ENCODE results near the gene AGAP3.

Gene AGAP3

DNA sequence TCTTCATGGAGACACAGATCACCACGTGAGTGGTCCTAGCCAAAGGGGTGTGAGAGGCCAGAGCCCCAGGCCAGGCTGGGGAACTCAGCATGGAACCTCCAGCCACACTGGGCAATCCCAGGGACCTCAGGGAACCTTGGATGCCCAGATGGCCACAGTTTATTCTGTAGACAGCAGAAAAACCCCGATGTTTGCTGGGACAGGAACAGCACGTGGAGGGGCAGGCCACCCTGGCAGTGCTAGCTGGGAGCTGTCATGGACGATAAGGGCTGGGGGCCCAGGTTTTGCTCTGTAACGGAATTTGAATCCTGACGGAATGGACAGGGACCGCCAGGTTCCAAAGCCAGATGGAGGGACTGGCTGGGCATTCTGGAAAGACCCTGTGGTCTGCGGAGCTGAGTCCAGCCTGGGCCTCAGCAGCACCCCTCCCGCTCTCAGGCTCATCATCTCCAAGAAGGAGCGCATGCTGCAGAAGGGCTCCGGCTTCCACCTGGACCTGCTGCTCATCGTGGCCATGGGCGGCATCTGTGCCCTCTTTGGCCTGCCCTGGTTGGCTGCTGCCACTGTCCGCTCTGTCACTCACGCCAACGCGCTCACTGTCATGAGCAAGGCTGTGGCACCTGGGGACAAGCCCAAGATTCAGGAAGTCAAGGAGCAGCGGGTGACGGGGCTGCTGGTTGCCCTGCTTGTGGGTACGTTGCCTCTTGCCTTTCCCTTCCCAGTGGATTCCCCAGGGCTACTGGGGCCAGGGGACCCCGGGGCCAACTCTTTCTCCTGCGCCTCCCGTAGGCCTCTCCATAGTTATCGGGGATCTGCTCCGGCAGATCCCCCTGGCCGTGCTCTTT is 11.2 kb upstream of the AGAP3 start:
- DNase-seq (ENCODE audit: low spot score): no peak

DNA sequence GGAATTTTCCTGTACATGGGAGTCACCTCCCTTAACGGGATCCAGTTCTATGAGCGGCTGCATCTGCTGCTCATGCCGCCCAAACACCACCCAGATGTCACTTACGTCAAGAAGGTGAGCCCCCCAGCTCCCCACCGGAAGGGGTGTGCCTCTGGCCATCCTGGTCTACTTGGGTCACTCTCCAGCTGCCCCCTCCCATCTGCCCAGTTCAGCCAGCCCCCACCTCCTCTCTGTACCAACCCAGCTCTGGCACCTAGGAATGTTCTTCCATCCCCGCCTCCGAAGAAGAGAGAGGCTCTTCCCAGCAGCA is 10.7 kb upstream of the AGAP3 start:
- no peak for DNase-seq (ENCODE audit: low spot score)

DNA sequence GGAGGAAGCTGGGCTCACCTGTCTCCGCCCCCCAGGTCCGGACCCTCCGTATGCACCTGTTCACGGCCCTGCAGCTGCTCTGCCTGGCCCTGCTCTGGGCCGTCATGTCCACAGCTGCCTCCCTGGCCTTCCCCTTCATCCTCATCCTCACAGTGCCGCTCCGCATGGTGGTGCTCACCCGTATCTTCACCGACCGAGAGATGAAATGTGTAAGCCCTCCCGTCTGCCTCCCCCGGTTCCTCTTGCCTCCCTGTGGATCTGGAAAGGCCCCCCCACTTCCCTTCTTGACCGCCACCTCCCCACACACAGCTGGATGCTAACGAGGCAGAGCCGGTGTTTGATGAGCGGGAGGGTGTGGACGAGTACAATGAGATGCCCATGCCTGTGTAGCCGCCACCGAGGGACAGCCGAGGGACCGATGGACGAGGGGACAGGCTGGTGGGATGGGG is 10.3 kb upstream of the AGAP3 start:
- DNase-seq (ENCODE audit: low spot score): no peak

DNA sequence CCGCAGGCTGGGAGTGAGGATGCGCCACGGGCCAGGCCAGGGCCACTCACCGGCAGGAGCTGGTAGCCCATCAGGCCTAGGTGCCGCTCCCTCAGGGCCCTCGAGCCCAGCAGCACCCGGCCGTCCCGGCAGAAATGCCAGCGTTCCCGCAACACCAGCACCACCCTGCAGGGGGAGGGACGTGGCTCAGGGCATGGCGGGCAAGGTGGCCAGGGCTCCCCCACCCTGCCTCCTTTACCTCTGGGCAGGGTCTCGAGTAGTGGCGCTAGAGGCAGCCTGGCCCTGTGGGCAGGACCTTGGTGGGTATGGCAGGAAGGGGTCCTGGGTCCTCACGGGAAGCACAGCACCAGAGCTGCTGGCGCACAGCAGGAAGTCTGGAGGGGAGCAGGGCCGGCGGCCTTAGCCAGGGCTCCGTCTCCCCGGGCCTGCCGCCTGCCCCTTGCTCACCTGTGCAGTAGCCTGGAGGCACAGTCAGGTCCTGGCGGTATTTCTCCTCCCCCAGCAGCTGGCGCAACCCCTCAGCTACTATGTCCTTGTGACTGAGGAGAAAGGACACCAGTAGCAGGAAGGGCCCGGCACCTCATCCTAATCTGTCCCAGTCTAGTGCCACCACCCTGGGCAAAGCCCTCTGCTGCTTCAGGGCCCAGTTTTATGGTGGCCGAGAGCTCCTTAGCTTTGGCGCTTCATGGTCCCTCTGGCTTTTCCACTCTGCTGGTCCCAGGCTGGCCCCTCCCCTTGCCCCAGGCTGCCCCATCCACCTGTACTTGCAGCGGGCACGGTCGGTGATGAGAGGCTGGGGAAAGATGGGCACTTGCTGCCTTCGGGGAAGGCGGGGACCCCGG is 9.2 kb upstream of the AGAP3 start:
- DNase-seq (ENCODE audit: low spot score): peak; percentile 58

DNA sequence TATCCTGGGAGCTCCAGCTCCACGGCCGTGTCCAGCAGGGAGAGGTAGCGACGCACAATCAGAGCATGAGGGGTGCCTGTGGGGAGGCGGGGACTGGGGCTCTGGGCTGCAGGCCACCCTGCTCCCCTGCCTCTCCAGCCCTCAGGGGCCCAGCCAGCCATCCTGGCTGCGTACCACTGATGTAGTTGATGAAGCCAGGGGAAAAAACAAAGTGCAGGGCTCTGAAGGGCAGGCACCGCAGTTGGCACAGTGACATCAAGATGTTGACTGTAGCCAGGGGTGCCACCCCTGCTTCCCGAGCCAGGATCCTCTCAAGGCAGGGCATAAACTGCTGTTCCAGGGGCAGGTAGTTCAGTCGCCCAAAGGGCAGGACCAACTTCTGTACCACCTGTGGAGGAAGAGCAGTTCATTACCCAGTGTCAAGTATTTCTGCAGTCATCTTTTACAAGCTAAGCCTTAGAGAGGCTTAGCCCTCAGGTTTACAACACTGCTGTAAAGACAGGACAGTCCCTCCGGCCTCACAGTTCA is 8.5 kb upstream of the AGAP3 start:
- DNase-seq (ENCODE audit: low spot score): no peak

DNA sequence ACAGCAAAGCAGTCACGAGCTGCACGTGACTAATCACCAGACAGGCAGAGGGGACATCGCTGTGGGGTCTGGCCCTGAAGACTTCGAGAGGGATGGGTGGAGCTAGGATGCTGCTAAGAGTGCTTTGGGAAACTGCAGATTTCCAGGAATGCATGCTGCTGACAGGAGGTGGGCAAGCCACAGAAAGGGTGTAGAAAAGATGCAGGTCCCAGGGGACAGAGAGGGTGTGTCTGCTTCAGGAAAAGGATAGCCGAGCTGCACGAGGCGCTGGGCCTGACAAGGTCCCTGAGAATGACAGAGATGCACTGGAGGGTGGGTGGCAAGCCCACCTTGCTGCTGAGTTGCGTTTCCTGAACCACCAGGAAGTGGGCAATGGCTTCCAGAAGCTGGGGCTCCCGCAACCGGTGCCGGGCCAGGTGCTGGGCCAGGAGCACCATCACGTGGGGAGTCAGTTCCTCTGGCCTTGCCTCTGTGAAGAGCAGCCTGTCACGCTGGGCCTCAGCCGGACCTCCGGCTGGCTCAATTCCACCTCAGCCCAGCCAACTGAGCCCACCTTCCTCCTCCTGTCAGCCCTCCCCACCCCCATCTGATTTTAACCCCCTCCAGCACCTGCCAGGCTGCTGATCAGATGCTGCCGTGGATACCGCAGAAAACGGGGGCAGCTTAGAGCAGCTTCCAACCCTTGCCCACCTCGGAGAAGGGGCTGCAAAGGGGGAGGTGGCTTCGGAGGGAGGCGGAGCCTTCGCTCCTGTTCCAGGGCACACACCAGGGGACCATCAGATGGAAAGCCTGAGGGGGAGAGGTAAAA is 7.8 kb upstream of the AGAP3 start:
- no peak for DNase-seq (ENCODE audit: low spot score)

DNA sequence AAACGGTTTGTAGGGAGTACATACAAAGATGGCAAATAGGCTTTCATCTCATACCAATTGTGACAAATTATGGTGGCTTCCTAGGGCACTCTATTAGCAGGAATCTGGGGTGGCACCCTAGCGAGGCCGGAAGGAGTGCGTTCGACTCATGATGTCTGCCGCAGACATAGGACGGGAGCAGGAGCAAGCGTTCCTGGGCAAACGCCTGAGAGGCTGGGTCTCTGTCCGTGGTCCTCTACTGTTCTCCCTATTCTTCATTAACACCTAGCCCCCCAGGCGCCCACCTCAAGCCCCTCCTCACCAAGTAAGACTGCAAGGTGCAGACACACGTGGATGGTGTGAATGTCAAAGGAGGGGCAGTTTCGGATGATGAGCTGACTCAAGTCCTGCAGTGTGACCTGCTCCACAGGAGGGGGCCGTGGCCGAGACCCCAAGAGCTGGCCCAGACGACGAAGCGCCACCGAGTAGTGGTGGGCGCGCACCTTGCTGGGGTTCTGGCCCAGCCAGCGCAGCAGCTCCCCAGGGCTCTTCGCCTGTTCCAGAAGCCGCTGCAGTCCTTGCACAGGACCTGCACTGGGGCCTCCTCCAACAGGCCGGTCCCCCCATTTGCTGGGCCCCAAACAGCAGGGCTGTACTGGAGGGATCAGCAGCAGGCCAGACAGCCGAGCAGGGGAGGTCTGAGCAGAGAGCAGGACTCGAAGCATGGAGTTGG is 6.9 kb upstream of the AGAP3 start:
- no peak for DNase-seq (ENCODE audit: low spot score)

DNA sequence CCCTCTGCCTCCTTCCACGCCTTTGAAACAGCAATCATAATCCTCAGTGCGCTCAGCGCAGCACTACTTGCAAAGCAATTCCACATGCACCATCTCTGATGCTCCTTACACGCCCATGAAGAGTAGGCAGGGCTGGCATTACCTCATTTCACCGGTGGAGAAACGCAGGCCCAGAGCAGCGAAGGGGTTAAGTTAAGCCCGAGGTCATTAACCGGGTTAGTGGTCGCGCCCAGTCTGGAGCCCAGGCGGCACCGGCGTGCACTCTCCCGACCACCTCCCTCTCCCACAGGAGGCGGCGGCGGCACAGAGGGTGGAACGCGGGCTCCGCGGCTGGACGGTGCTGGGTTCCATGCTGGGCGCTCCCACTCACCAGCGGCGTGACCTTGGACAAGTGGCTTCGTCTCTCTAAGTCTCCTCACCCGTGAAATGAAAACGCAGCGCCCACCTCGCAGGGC is 6.2 kb upstream of the AGAP3 start:
- peak; percentile 59 for DNase-seq (ENCODE audit: low spot score)

DNA sequence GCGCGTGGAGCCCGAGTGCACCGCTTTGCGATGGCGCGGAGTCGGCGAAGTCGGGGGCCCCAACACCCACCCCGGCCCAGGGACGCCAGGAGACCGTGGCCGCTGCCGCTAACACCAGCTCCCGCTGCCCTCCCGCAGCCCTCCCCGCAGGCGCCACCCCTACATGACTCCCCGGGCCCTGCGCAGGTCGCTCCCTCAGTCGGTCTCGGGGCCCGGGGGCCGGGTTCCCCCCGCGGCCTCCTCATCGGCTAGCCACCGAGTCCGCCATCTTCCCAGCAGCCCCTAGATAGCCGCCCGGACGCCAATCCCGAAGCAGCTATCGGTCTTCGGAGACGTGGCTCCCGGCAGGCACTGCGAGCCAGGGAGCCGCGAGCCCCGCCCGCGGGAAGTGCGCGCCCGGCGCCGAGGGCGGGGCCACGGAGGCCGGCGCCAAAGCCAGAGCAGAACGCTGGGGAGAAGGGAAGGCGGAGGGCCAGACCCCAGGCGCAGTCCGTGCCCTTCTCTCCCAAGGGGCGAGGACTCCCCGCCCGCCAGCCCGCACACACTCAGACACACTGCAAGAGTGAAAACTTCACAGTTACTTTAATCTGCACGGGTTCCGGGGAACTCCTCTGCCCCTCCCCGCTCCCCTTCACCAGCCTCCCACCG is 5.6 kb upstream of the AGAP3 start, which contains the start of gene FASTK:
Gene FASTK, minus strand, starts transcription at position 288 of the 648 bp plus-strand sequence. Its CDS starts 43 bp downstream, at position 245.
- peak; percentile 97 for DNase-seq (ENCODE audit: low spot score)

DNA sequence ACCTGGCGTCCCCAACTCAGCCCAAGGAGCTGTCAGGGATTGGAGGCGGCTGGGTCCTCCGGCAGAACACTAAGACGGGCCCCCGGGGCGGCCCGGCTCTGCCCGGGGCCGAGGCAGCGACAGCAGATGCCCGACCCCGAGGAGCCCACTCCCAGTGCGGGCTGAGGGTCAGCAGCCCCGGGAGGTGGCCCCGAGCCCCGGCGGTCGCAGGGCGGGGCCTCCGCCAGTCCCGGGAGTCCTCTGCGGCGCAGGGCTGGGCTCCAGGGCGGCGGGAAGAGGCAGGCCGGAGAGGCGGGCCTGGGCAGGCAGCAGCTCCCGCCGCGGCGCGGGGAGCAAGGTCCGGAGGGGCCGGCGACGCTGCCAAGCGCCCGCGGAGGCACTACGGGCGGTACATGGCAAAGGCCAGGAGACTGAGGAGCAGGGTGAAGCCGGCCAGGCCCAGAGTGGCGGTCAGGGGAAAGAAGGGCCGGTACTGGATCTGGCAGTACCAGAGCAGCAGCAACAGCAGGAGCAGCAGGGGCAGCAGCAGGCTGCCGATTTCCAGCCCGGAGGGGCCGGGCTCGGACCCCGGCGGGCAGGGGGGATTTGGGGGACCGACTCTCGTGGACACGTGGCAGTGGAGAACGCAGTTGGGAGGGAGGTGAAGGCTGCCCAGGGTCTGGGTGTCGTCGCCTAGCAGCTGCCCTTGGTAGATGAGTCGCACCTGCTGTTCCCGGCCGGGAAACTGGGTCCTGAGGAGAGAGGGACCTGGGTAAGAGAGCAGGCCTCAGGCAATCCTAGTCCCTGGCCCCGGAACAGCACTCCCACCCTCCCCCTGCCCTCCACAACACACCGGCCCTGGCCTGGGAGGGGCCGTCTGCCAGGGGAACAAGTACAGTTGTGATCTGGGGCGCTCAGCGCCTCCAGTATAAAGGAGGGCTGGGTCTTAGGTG is 4.8 kb upstream of the AGAP3 start:
- peak; percentile 55 for DNase-seq (ENCODE audit: low spot score)

DNA sequence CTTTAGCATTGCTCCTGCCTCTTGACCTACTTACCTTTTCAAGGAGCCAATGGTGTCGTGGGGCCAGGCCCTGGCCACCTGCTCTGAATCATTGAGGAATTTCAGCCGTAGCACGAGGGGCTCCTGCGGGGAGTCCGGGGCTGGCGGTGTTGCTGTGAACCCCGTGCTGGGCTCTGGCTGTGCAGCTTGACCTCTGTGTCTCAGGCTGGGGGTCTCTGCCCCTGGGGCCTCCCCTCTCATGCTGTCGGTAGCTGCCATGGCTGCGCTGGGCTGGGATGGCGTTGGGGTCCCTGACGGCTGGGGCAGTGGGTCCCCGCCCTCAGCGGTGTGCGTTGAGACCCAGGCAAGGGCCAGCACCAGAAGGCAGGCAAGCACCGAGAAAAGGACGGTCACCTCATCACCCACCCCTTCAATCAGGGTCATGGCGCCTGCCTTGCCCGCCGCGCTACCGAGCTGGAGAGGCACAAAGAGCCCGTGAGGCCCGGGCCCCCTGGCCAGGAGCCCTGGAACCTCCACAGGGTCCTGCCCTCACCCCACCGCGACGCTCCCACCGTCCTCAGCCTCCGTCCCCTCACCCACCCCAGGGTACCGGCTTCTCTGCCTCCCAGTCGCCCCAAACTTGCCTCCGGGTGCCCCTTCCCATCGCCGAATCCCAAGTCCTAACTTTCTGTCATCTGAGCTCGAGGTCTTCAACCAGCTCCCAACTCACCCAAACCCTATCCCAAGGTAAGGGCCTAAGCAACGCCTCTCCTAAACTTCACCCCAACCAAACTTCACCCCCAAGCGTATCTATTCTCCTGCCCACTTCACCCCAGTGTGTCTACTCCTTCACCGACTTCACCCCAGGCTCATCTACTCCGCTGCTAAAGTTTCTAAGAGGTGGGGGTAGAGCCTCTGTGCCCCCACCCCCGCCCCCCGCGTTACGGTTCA is 3.9 kb upstream of the AGAP3 start:
- no peak for DNase-seq (ENCODE audit: low spot score)

DNA sequence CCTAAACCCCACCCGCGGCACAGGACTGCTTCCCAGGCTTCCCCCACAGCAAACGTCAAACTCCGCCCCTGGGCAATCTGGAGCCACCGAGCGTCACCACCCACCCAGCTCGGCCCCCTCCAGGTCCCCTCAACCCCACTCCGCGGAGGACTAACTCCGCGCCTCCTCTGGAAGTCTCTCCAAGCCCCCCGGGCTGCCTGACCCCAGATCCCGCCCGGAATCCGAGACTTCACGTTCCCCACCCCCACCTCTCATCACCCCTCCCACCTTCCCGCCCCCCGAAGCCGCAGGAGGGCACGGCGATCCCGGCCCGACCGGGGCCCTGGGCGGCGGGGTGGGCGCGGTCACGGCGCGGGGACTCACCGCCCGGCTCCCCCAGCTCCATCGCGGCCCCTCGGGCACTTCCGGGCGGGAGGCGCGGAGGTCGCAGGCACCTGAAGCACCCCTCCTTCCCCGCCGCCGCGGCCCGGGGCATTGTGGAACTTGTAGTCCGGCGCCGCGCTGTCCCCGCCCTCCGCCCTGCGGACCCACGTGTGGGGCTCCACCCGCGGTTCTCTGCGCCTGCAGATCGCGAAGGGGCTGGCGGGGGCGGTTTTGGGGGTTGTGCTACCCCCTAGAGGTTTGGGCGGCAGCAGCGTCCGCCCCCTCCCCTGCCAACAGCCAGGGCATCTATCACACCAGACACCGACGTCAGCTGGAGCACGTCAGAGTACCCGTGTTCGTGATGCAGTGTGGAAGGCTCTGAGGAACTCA is 3.0 kb upstream of the AGAP3 start, which contains the start of gene TMUB1:
Gene TMUB1, minus strand, starts transcription at position 423 of the 753 bp plus-strand sequence. CDS start 930 bp downstream, outside the sequence.
- DNase-seq (ENCODE audit: low spot score): peak; percentile 77

DNA sequence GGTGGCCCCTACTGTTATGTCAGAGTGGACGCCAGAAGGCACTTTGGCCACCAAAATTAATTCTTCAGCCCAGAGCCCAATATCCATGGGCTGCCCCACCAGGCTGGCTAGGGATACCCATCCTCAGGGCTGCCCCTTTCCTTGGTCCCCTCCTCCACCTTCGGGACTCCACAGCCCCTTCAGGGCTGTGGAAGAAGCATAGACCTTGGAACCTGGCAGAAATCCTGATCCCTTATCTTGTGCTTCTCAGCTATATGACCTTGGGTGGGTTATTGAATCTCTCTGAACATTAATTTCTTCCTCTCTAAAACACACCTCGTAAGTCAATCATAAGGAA is 2.5 kb upstream of the AGAP3 start:
- no peak for DNase-seq (ENCODE audit: low spot score)

DNA sequence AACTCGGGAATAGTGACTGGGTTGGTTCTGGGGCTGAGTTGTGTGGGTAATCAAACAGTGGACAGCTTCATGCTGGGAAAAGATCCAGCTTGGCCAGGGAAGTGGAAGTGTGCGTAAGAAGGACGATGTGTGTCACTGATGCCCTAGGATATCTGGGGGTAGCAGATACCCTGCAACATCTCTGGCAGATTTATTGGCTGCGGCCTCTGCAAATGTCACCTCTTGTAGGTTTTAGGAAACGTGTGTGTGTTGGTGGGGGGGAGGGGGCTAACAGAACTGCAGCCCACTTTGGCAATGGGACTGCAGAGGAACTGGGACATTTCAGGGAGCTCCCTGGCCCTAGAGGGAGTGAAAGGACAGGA is 965 bp upstream of the AGAP3 start:
- no peak for DNase-seq (ENCODE audit: low spot score)

DNA sequence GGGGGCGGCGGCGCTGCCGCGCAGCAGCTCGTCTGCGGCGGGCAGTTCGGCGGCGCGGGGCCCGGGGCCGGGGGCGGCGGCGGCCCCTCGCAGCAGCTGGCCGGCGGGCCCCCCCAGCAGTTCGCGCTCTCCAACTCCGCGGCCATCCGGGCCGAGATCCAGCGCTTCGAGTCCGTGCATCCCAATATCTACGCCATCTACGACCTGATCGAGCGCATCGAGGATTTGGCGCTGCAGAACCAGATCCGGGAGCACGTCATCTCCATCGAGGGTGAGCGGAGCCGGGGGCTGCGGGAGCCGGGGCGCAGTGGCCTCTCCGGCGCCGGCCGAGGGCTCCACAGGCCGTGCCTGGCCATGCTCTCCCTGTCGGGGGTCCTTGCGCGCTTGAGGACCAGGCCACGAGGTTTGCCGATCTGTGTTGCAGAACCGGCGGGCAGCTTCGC is 548 bp downstream of the AGAP3 start:
- peak; percentile 52 for DNase-seq (ENCODE audit: low spot score)

DNA sequence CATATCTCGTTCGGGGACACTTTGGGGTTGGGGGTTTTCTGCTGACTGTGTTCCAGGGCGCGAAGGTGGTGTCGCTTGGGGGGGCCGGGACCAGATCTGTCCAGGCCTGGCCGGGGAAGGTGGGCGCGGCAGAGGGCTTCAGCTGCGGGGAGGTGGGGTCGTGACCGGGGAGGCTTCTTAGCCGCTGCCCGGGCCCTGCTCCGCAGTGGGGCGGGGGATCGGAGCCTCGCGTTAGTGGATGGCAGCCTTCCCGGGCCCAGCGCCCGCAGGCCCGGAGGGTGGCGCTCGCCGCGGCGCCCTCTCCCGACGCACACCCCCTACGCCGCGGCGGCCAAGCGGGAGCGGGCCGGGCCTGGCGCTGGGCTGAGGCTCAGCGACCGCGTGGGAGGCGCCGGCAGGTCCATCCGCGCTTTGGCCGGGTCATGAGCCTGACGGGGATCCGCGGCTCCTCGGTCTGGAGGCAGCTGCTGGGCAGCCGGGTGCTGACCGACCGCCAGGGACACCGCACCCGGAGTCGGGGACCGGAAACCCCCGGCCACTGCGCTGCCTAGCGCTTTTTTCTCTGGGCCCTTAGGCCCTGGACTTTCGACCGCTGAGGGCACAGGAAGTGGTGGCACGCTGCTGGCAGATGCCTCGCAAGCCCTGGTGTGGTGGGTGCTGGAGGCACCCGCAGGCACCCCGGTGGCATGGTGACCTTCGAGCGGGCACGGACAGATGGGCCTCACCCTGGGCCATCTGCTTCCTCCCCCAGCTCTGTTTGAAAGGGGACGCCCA is 1.2 kb downstream of the AGAP3 start:
- peak; percentile 85 for DNase-seq (ENCODE audit: low spot score)

Measured in AG08396 (cell line).